CD8-positive, alpha-beta memory T cell (primary cell): ENCODE measurements around the gene TMEM183A. TPM values are rescaled to one million over a fixed set of nuclear protein-coding genes. Genes with fewer than 3 reads are reported as not detected.

Experiments used
- CTCF ChIA-PET: fragments of 350-600 bp; sonication (Branson Sonifier 250); formaldehyde crosslinking; loops from one replicate; lab custom pipeline; 2021; ENCODE audit warnings: antibody characterized with exemption; lab: Charles Lee
- POLR2A ChIA-PET: fragments of 350-600 bp; sonication (Branson Sonifier 250); formaldehyde crosslinking; loops from one replicate; lab custom pipeline; 2021; ENCODE audit warnings: antibody characterized with exemption; lab: Charles Lee
- DNase-seq, 5 donors: peaks; one replicate each; pipeline versions ENCODE4 v3.0.0 to v3.0.0-alpha.2; 2020 to 2022; ENCODE audit warnings: mixed read lengths in 1 of 5
- H3K27ac ChIP-seq: one replicate; pipeline ENCODE4 v1.7.0; 2013; ENCODE audit warnings: low read depth, mild to moderate bottlenecking, low read length, moderate library complexity
- H3K27me3 ChIP-seq: 2 replicates; pipeline ENCODE4 v1.7.0; 2013; ENCODE audit warnings: low read length, mild to moderate bottlenecking; ENCODE audit not compliant: insufficient read depth, poor library complexity, severe bottlenecking
- H3K36me3 ChIP-seq: 2 replicates; pipeline ENCODE4 v1.7.0; 2013; ENCODE audit warnings: mild to moderate bottlenecking, low read length, moderate library complexity; ENCODE audit not compliant: insufficient read depth
- H3K4me1 ChIP-seq: 2 replicates; pipeline ENCODE4 v1.7.0; 2013; ENCODE audit warnings: mild to moderate bottlenecking, low read length, moderate library complexity; ENCODE audit not compliant: insufficient read depth
- H3K4me3 ChIP-seq: 2 replicates; pipeline ENCODE4 v1.7.0; 2013; ENCODE audit warnings: mild to moderate bottlenecking, low read length
- H3K9me3 ChIP-seq: 2 replicates; pipeline ENCODE4 v1.7.0; 2013; ENCODE audit warnings: mild to moderate bottlenecking, low read length
- H3K27ac Mint-ChIP-seq, 8 donors: one replicate each; pipeline ENCODE4 v1.8.0; 2020 to 2021; ENCODE audit warnings: mixed read lengths in 8 of 8, mild to moderate bottlenecking in 6 of 8, inconsistent platforms in 3 of 8, moderate library complexity in 3 of 8
- H3K27me3 Mint-ChIP-seq, 2 donors: one replicate each; pipeline ENCODE4 v1.8.0; 2020 to 2021; ENCODE audit warnings: mixed read lengths in 2 of 2, mild to moderate bottlenecking in 1 of 2, moderate library complexity in 1 of 2
- H3K36me3 Mint-ChIP-seq, 3 donors: one replicate each; pipeline ENCODE4 v1.8.0; 2020 to 2021; ENCODE audit warnings: mixed read lengths in 3 of 3, inconsistent platforms in 1 of 3, mild to moderate bottlenecking in 1 of 3
- H3K4me1 Mint-ChIP-seq, 3 donors: one replicate each; pipeline ENCODE4 v1.8.0; 2020 to 2021; ENCODE audit warnings: mixed read lengths in 3 of 3, inconsistent platforms in 1 of 3, mild to moderate bottlenecking in 1 of 3
- H3K4me3 Mint-ChIP-seq, 7 donors: one replicate each; pipeline ENCODE4 v1.8.0; 2020 to 2021; ENCODE audit warnings: mixed read lengths in 7 of 7, mild to moderate bottlenecking in 6 of 7, moderate library complexity in 4 of 7, inconsistent platforms in 2 of 7
- H3K9me3 Mint-ChIP-seq, 5 donors: one replicate each; pipeline ENCODE4 v1.8.0; 2020 to 2022; ENCODE audit warnings: mixed read lengths in 5 of 5, mild to moderate bottlenecking in 3 of 5, moderate library complexity in 2 of 5, inconsistent platforms in 1 of 5
- polyA plus RNA-seq: library from polyadenylated mRNA; unstranded; fragments of 300-500 nt; fragmentation: Illumina TruSeq; gene quantifications from one replicate; pipeline ENCODE4 v1.2.3, GENCODE V29; 2021
- total RNA-seq, 2 experiments: library from RNA; stranded (reverse); gene quantifications; one replicate each; pipeline ENCODE4 v1.2.3, GENCODE V29; 2021

The TMEM183A gene, protein sequence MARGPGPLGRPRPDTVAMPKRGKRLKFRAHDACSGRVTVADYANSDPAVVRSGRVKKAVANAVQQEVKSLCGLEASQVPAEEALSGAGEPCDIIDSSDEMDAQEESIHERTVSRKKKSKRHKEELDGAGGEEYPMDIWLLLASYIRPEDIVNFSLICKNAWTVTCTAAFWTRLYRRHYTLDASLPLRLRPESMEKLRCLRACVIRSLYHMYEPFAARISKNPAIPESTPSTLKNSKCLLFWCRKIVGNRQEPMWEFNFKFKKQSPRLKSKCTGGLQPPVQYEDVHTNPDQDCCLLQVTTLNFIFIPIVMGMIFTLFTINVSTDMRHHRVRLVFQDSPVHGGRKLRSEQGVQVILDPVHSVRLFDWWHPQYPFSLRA
- 10 to 100 TPM; 76.9 to 77.2 TPM for total RNA-seq
- 55.4 TPM for polyA plus RNA-seq

DNA sequence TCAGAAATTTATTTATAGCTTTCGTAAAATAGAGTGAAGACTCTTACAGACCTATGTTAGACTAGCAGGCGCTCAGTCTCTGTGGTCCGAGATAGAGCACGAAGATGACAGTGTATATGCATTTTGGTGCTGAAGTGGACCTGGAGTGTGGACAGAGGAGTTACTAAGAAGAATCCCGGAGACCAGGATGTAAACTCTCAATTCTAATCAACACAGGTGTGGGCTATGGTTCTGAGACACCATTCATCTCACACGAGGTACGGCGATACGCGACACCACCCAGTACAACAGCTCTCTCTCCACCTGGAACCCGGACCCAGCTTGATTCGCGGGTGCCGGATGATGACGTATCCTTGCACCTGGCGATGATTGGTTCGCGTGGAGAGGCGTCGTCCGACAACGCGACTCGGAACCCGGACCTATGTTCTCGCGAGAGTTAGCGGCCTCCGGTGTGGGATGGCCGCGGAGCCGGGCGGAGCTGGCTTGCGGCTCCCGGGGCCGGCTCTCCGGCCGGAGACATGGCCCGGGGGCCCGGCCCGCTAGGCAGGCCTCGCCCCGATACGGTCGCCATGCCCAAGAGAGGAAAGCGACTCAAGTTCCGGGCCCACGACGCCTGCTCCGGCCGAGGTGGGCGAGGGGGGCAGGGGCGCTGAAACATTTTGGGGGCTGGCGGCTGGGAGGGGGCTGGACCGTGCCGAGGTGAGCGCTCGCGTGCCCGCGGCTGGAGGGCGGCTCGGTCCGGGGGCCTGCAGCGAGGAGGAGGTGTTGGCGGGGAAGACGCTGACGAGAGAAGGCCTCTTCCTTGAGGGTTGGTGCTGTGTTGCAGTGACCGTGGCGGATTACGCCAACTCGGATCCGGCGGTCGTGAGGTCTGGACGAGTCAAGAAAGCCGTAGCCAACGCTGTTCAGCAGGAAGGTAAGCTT lies at the start of gene TMEM183A:
Gene TMEM183A (plus strand): TSS at position 427 of the 924 bp plus-strand sequence. CDS start 92 bp downstream, at position 519.
- H3K36me3 ChIP-seq, result peaks cover 10% of the 10 kb centered on the region
- peaks cover 0 to 39% (median 9%) of the 10 kb centered on the region in 3 donors for H3K36me3 Mint-ChIP-seq
- peak; percentile 89 to 97 (median 92) for DNase-seq
- H3K27ac Mint-ChIP-seq, result peak within 1 kb of the TSS; percentile 96 to 99 (median 98)
- H3K9me3 ChIP-seq, result no peaks in the 10 kb centered on the region
- ChIA-PET POLR2A (interaction anchor here (0.6 to 2.1 kb wide), 9 partner anchors 18 to 313 kb away, joined by 3 to 10 read pairs (median 4); partner anchors contain the start of genes CYB5R1, KLHL12 and RABIF), CTCF (interaction anchor here (1.1 to 2.0 kb wide), 5 partner anchors 8 to 80 kb away, joined by 3 to 8 read pairs (median 5); partner anchors contain the start of gene KLHL12)
- H3K4me3 ChIP-seq, result peak within 1 kb of the TSS; percentile 96
- H3K9me3 Mint-ChIP-seq, result peaks cover 0 to 4% (median 0%) of the 10 kb centered on the region in 5 donors
- H3K27me3 ChIP-seq, result no peaks in the 10 kb centered on the region
- peak within 1 kb of the TSS; percentile 90 for H3K27ac ChIP-seq
- H3K4me1 Mint-ChIP-seq, result peaks cover 29 to 46% (median 45%) of the 10 kb centered on the region in 3 donors
- peak within 1 kb of the TSS; percentile 91 to 99 (median 96) for H3K4me3 Mint-ChIP-seq
- H3K4me1 ChIP-seq, result peaks cover 17% of the 10 kb centered on the region
- no peaks in the 10 kb centered on the region for H3K27me3 Mint-ChIP-seq

DNA sequence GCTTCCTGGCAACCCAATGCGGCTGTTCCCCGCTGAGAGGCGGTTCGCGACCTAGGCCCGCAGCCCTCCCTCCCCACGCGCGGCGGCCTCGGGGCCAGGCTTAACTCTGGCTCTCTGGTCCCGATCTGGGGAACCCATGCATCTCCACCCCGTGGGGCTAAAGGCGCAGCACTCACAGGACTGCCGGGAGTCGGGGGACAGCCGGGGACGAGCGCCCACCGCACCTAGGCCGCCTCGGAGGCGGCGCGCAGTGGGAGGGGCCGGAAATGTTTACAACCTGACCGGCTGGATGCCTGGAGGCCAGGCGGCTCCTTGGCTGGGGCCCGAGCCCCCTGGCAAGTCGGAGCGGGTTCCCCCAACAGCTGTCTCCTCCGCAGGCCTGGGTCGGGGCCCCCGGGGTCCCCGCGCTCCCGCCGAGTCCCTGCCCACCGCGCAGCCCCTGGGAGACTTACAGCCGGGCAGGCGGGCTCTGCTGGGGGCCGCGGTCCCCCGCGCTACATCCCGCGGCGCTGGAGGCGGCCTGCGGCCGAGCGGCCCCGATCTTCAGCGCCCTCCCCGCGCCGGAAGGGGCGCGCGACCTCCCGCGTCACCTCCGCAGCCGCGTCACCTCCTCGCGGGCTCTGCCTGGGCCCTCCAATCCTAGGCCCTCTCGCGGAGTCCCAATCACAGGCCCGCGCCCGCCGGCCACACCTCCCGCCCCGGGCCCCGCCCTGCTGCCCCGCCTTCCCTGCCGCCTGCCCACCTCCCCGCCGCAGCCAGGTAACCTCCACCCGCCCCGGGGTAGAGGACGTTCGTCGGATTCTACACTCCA lies 49.2 kb upstream of the TMEM183A start, which contains the start of gene ADIPOR1:
Gene ADIPOR1 (minus strand): TSS at position 580 of the 811 bp plus-strand sequence. CDS start 7,242 bp downstream, outside the sequence.
- H3K36me3 Mint-ChIP-seq, result peaks cover 0 to 28% (median 5%) of the 10 kb centered on the region in 3 donors
- H3K27me3 ChIP-seq, result no peaks in the 10 kb centered on the region
- ChIA-PET CTCF (no interaction called here), POLR2A (no interaction called here)
- H3K4me3 Mint-ChIP-seq, result peak within 1 kb of the TSS; percentile 75 to 96 (median 90)
- peak; percentile 93 to 95 (median 94) for DNase-seq
- H3K4me3 ChIP-seq, result peak within 1 kb of the TSS; percentile 88
- no peaks in the 10 kb centered on the region for H3K9me3 ChIP-seq
- H3K27ac Mint-ChIP-seq, result peak within 1 kb of the TSS; percentile 87 to 99 (median 94)
- no peaks in the 10 kb centered on the region for H3K27me3 Mint-ChIP-seq
- peaks cover 39% of the 10 kb centered on the region for H3K4me1 ChIP-seq
- H3K4me1 Mint-ChIP-seq, result peaks cover 37 to 54% (median 41%) of the 10 kb centered on the region in 3 donors
- H3K36me3 ChIP-seq, result peaks cover 9% of the 10 kb centered on the region
- H3K9me3 Mint-ChIP-seq, result peaks cover 0 to 2% (median 0%) of the 10 kb centered on the region in 5 donors
- peak within 1 kb of the TSS; percentile 94 for H3K27ac ChIP-seq

DNA sequence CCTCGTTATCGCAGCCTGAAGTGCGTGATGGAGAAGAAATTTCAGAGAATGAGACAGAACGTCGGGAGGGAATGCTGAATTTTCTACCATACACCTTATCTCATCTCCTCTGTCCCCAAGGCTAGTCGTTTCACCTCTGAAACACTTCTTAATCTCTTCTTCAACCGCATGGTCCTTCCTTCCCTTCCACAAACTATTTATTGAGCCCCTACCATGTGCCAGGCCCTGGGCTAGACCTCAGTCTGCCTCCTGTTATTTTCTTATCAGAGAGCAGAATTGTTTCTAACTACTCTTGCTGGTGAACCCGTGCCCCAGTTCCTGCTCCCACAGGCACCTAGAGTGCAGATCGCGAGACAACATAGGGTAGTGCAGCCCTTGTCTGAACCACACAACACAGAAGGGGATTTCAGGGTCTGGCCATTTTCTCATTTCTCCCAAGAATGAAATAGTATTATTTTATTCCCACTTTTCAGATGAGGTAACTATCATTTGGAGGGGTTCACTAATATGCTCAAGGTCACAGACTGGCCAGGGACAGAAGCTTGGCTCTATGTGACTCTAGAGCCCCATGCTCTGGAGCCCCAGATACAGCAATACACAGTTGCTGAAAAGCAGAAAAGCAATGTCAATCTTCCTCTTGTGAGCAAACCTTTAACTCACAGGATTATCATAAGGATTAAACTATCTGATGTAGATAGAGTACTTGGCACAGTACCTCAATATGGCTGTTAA lies 48.5 kb upstream of the TMEM183A start:
- DNase-seq, result peak in 2 of 5 donors; percentile 27 to 52
- Histone ChIP-seq H3K9me3 (no peaks in the 10 kb centered on the region), H3K27me3 (no peaks in the 10 kb centered on the region), H3K36me3 (peaks cover 9% of the 10 kb centered on the region), H3K4me1 (peaks cover 37% of the 10 kb centered on the region), H3K27ac (peak overlapping the region; percentile 80), H3K4me3 (peak overlapping the region; percentile 88)
- Mint-ChIP-seq H3K27ac (peak overlapping the region; percentile 30 to 99 (median 94)), H3K9me3 (peaks cover 0 to 2% (median 0%) of the 10 kb centered on the region in 5 donors), H3K36me3 (peaks cover 0 to 34% (median 6%) of the 10 kb centered on the region in 3 donors), H3K27me3 (no peaks in the 10 kb centered on the region), H3K4me1 (peaks cover 31 to 46% (median 34%) of the 10 kb centered on the region in 3 donors), H3K4me3 (peak overlapping the region; percentile 75 to 96 (median 90))
- CTCF ChIA-PET, result no interaction called here
- POLR2A ChIA-PET, result no interaction called here

DNA sequence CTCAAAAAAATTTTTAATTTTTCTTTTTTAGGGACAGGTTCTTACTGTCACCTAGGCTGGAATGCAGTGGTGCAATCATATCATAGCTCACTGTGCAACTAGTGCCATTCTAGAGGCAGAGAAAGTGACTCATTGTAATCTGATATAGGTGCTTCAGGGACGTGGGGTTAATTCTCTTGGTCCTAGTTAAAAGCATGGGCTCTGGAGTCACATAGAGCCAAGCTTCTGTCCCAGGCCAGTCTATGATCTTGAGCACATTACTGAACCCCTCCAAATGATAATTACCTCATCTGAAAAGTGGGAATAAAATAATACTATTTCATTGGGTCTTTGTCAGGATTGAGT lies 47.9 kb upstream of the TMEM183A start:
- Mint-ChIP-seq H3K4me3 (peak overlapping the region in 4 of 7 donors; percentile 87 to 96 (median 90)), H3K27me3 (no peaks in the 10 kb centered on the region), H3K9me3 (peaks cover 0 to 2% (median 0%) of the 10 kb centered on the region in 5 donors), H3K27ac (peak overlapping the region in 5 of 8 donors; percentile 66 to 99 (median 95)), H3K36me3 (peaks cover 0 to 36% (median 6%) of the 10 kb centered on the region in 3 donors), H3K4me1 (peaks cover 27 to 41% (median 28%) of the 10 kb centered on the region in 3 donors)
- ChIA-PET POLR2A (interaction anchor here (0.6 kb wide), 1 partner anchor 350 kb away, joined by 4 read pairs; no protein-coding TSS in a partner anchor), CTCF (interaction anchor here (1.3 kb wide), 1 partner anchor 45 kb away, joined by 3 read pairs; no protein-coding TSS in a partner anchor)
- Histone ChIP-seq H3K4me3 (no peak overlapping the region), H3K27ac (no peak overlapping the region), H3K4me1 (peaks cover 31% of the 10 kb centered on the region), H3K27me3 (no peaks in the 10 kb centered on the region), H3K36me3 (peaks cover 11% of the 10 kb centered on the region), H3K9me3 (no peaks in the 10 kb centered on the region)
- no peak for DNase-seq

DNA sequence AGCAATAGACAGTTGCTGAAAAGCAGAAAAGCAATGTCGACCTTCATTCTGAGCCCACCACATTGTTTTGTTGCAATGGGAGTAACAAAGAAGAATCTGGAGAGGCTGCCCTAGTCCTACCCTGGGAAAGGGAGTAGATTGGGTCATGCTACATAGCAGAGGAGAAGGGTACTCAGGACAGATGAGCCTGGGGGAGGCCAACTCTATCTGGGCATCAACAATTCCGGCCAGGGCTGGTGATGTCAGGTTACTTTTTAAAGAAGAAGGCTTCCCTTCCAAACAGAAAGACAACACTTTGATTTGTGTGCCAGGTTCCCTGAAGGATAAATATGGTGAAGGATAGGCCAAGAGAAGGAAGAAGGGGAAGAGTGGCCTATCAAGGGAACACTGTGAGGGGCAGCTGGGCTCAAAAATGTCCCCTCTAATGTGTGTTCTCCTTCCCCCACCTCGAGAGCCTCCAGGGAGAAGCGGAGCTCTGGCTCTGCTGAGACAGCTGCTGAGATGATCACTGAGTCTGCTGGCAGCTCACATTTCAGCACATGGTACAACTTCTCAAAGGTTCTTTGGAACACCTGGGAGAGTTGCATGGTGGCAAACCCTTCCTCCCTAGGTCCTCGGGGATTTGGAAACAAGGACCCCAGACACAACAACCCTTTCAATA lies 45.8 kb upstream of the TMEM183A start:
- Mint-ChIP-seq H3K9me3 (peaks cover 0 to under 1% (median 0%) of the 10 kb centered on the region in 5 donors), H3K4me1 (peaks cover 25 to 32% (median 27%) of the 10 kb centered on the region in 3 donors), H3K36me3 (peaks cover 0 to 40% (median 6%) of the 10 kb centered on the region in 3 donors), H3K4me3 (peak overlapping the region in 1 of 7 donors; percentile 36), H3K27me3 (no peaks in the 10 kb centered on the region), H3K27ac (peak overlapping the region in 2 of 8 donors; percentile 3 to 61)
- Histone ChIP-seq H3K27me3 (no peaks in the 10 kb centered on the region), H3K4me1 (peaks cover 24% of the 10 kb centered on the region), H3K27ac (no peak overlapping the region), H3K9me3 (no peaks in the 10 kb centered on the region), H3K4me3 (no peak overlapping the region), H3K36me3 (peaks cover 8% of the 10 kb centered on the region)
- DNase-seq, result no peak
- ChIA-PET POLR2A (no interaction called here), CTCF (no interaction called here)

DNA sequence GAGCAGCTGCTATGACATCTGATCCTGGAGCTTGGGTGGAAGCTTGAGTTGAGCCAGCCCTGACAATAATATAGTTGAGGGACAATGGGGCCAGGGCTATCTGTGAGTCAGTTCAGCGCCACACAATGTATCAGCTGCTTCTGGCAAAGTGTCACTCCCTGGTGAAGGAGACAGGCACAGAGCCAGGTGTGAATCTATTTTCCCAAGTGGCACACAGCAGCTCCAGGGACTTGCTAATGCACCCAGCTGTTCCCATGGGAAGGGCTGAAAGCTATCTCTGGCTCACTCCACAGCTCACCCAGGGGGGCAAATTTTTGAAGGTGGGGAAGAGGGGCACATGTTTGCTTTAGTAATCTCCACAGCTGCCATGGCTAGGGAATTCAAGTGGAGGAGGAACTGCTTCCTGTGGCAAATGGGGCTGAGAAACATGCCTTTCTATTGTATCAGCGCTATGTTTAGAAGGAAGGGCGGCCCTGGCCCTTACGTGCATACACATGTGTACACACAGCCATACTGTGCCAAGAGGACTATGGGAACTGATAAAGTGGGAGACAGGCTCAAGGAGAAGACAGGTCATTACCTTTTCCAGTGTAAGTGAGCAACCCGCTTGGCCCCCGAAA lies 42.3 kb upstream of the TMEM183A start:
- DNase-seq, result no peak
- CTCF ChIA-PET, result interaction anchor here (1.1 kb wide), 1 partner anchor 34 kb away, joined by 4 read pairs; no protein-coding TSS in a partner anchor

More for the DNA sequence above, 42.3 kb upstream of the TMEM183A start:
- POLR2A ChIA-PET, result interaction anchor here (0.9 kb wide), 1 partner anchor 10 kb away, joined by 3 read pairs; no protein-coding TSS in a partner anchor
- Mint-ChIP-seq H3K27me3 (no peaks in the 10 kb centered on the region), H3K9me3 (no peaks in the 10 kb centered on the region), H3K4me1 (peaks cover 22 to 32% (median 25%) of the 10 kb centered on the region in 3 donors), H3K36me3 (peaks cover 0 to 38% (median 6%) of the 10 kb centered on the region in 3 donors), H3K4me3 (peak overlapping the region in 5 of 7 donors; percentile 32 to 83 (median 64)), H3K27ac (peak overlapping the region in 6 of 8 donors; percentile 56 to 95 (median 64))
- Histone ChIP-seq H3K9me3 (no peaks in the 10 kb centered on the region), H3K27me3 (no peaks in the 10 kb centered on the region), H3K27ac (no peak overlapping the region), H3K4me1 (peaks cover 27% of the 10 kb centered on the region), H3K4me3 (no peak overlapping the region), H3K36me3 (peaks cover 8% of the 10 kb centered on the region)
